ENCODE results near the gene ZBP1.

ZBP1 gene

DNA sequence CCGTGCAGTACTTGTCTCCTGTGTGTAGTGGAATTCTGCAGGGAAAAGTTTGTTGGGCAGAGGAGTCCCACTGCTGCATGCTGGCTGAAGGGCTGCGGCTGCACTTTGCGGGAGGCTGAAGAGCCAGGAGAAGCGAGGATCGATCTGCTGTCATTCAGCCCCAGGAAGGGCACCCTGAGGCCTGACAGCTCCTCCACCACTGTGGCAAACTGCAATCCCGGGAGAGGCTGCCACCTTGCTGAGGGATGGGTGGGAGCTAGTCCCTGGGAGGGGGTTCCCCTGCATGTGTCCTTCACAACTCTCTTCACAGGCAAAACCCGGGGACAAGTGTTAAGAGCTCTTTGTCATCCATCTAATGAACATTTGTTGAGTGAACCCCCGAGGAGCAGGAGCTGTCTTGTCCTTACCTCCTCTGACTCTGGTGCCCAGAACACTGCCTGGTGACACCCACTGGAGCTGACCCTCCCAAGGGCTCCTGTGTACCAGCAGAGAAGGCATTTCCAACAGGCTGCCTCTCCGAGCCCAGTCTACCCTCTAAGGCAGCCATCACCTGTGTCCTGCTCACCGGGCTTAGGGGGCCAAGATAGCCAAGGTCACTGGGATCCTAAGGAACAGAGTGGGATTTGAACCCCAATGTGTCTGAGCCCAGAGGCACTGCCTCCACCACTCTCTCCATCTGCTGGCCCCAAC, 41.6 kb downstream of the ZBP1 start:
- Histone ChIP-seq H3K27me3 (ENCODE audit: control insufficient read depth in 2 of 2, insufficient read depth in 2 of 2, low read length in 2 of 2) (peaks cover 0 to 3% of the 10 kb centered on the region in 2 donors), H3K36me3 (ENCODE audit: control insufficient read depth in 2 of 2, insufficient read depth in 2 of 2, low read length in 2 of 2) (no peaks in the 10 kb centered on the region), H3K9me3 (ENCODE audit: control insufficient read depth in 2 of 2, low read length in 2 of 2) (no peaks in the 10 kb centered on the region), H3K9ac (ENCODE audit: low read depth in 1 of 2, low read length in 2 of 2) (no peak overlapping the region), H3K27ac (ENCODE audit: low read depth in 2 of 2, low read length in 2 of 2) (no peak overlapping the region), H3K4me3 (ENCODE audit: low read length in 2 of 2) (no peak overlapping the region), H3K4me1 (ENCODE audit: control insufficient read depth in 2 of 2, insufficient read depth in 2 of 2, low read length in 2 of 2) (peaks cover 20 to 23% of the 10 kb centered on the region in 2 donors)

DNA sequence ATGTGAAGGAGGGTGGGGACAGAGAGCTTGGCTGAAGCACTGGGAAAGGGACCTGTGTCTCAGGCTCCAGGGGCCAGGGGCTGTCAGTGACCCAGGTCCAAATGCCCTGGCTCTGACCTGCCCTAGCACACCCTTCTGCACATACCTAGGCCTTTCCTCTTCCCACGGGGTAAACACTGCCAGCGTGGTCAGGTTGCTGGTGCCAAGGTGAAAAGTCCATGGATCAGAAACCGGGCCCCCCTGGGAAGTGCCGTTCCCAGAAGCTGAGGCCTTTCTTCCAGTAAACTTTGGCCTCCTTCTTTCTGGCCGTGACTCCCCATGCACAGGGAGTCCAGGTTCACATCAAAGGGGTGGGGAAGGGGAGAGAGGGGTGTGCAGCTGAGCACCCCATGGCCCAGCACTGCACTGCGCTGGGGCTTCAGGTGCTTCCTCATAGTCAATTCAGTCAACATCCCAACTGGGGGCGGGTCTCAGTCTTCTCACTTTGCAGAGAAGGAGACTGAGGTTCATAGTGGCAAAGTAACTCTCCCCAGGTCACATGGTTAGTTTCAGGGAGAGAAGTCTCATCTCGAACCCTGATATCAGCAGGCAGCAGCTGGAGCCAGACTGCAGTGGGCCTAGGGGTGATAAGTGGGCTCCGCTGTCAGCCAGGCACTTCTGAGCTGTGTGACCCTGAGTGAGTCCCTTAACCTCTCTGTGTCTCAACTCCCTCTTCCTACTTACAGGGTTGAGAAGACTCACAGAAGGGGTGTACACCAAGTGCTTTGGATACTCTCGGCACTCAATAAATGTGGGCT, 42.3 kb downstream of the ZBP1 start:
- H3K27me3 ChIP-seq (ENCODE audit: control insufficient read depth in 2 of 2, insufficient read depth in 2 of 2, low read length in 2 of 2) = peaks cover 0 to 3% of the 10 kb centered on the region in 2 donors
- H3K36me3 ChIP-seq (ENCODE audit: control insufficient read depth in 2 of 2, insufficient read depth in 2 of 2, low read length in 2 of 2) = no peaks in the 10 kb centered on the region
- no peak overlapping the region for H3K27ac ChIP-seq (ENCODE audit: low read depth in 2 of 2, low read length in 2 of 2)
- no peaks in the 10 kb centered on the region for H3K9me3 ChIP-seq (ENCODE audit: control insufficient read depth in 2 of 2, low read length in 2 of 2)
- H3K4me3 ChIP-seq (ENCODE audit: low read length in 2 of 2) = no peak overlapping the region
- no peak overlapping the region for H3K9ac ChIP-seq (ENCODE audit: low read depth in 1 of 2, low read length in 2 of 2)
- H3K4me1 ChIP-seq (ENCODE audit: control insufficient read depth in 2 of 2, insufficient read depth in 2 of 2, low read length in 2 of 2) = peaks cover 20 to 23% of the 10 kb centered on the region in 2 donors

DNA sequence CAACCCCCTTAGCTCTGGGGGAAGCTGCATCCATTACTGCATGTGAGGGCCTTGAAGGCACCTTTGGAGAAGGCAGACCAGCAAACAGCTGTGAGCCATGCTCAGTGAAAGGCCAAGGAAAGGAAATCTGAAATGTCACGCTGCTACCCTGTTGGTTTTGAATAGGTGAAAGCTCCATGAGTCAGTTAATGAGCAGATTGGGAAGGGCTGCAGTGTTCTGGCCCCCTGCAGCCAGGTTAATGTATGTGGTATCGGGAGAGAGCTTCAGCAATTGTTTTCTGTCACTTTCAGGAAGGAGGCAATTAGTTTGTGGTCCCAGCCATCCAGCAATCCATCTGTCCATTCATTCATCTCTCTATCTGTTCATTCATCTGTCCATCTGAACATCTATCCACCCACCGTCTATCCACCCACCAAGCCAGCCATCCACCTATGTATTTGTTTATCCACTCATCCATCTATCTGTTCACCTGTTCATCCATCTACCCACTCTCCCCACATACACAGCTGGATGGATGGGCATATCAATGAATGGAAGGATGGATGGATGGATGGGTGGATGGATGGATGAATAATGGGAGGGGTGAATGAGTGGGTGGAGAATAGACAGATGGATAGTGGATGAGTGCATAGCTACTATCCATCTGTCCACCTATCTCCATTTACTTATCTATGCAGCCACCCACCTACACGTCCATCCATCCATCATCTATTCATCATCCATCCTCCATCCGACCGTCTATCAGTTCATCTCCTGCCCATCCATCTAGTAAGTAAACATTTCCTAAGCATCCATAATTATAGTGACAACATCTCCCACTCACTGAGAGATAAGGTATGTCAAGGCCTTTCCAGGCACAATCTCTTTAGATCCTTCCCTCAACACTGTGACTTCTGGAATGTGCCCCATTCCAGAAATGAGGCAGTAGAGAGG, 43.3 kb downstream of the ZBP1 start:
- peaks cover 20 to 29% of the 10 kb centered on the region in 2 donors for H3K4me1 ChIP-seq (ENCODE audit: control insufficient read depth in 2 of 2, insufficient read depth in 2 of 2, low read length in 2 of 2)
- no peak overlapping the region for H3K4me3 ChIP-seq (ENCODE audit: low read length in 2 of 2)
- no peaks in the 10 kb centered on the region for H3K9me3 ChIP-seq (ENCODE audit: control insufficient read depth in 2 of 2, low read length in 2 of 2)
- H3K36me3 ChIP-seq (ENCODE audit: control insufficient read depth in 2 of 2, insufficient read depth in 2 of 2, low read length in 2 of 2) = no peaks in the 10 kb centered on the region
- H3K9ac ChIP-seq (ENCODE audit: low read depth in 1 of 2, low read length in 2 of 2) = no peak overlapping the region
- H3K27ac ChIP-seq (ENCODE audit: low read depth in 2 of 2, low read length in 2 of 2) = no peak overlapping the region
- peaks cover 0 to 3% of the 10 kb centered on the region in 2 donors for H3K27me3 ChIP-seq (ENCODE audit: control insufficient read depth in 2 of 2, insufficient read depth in 2 of 2, low read length in 2 of 2)

DNA sequence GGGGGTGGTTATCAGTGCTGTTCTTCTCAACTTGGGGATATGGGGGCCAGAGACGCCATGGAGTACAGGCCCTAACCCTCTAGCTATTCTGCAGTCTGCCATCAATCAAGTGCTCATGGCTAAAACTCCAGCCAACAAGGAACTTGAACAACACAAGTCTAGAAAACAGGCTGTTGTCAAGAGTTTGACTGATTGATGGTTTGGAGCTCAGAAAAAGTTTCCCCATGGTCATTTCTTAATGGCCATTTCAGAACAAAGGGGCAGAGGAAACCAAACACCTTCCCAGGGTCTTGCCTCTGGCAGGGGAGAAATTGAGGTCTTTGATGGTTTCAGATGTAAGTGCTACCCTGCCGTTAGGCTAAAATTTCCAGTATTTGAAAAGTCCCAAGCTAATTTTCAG, 44.2 kb downstream of the ZBP1 start:
- peaks cover 16 to 30% of the 10 kb centered on the region in 2 donors for H3K4me1 ChIP-seq (ENCODE audit: control insufficient read depth in 2 of 2, insufficient read depth in 2 of 2, low read length in 2 of 2)
- no peak overlapping the region for H3K27ac ChIP-seq (ENCODE audit: low read depth in 2 of 2, low read length in 2 of 2)
- no peaks in the 10 kb centered on the region for H3K9me3 ChIP-seq (ENCODE audit: control insufficient read depth in 2 of 2, low read length in 2 of 2)
- H3K9ac ChIP-seq (ENCODE audit: low read depth in 1 of 2, low read length in 2 of 2) = no peak overlapping the region
- H3K4me3 ChIP-seq (ENCODE audit: low read length in 2 of 2) = no peak overlapping the region
- no peaks in the 10 kb centered on the region for H3K36me3 ChIP-seq (ENCODE audit: control insufficient read depth in 2 of 2, insufficient read depth in 2 of 2, low read length in 2 of 2)
- no peaks in the 10 kb centered on the region for H3K27me3 ChIP-seq (ENCODE audit: control insufficient read depth in 2 of 2, insufficient read depth in 2 of 2, low read length in 2 of 2)

DNA sequence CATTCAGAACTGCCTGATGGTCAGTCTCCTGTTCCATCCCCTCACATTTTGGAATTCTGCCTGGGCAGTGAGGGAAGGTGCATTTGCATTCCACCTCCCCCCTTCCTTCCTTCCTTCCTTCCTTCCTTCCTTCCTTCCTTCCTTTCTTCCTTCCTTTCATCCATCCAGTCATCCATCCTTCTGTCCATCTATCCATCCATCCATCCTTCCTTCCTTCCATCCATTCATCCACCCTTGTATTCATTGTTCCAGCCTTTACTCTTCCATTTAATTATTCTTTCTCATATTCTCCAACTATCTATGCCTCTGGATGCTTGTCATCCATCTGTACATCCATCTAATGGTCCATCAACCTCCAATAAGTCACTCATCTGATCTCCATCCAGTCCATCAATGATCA, 45.3 kb downstream of the ZBP1 start:
- Histone ChIP-seq H3K27ac (ENCODE audit: low read depth in 2 of 2, low read length in 2 of 2) (no peak overlapping the region), H3K4me1 (ENCODE audit: control insufficient read depth in 2 of 2, insufficient read depth in 2 of 2, low read length in 2 of 2) (peaks cover 17 to 30% of the 10 kb centered on the region in 2 donors), H3K27me3 (ENCODE audit: control insufficient read depth in 2 of 2, insufficient read depth in 2 of 2, low read length in 2 of 2) (no peaks in the 10 kb centered on the region), H3K36me3 (ENCODE audit: control insufficient read depth in 2 of 2, insufficient read depth in 2 of 2, low read length in 2 of 2) (no peaks in the 10 kb centered on the region), H3K9me3 (ENCODE audit: control insufficient read depth in 2 of 2, low read length in 2 of 2) (no peaks in the 10 kb centered on the region), H3K4me3 (ENCODE audit: low read length in 2 of 2) (no peak overlapping the region), H3K9ac (ENCODE audit: low read depth in 1 of 2, low read length in 2 of 2) (no peak overlapping the region)

DNA sequence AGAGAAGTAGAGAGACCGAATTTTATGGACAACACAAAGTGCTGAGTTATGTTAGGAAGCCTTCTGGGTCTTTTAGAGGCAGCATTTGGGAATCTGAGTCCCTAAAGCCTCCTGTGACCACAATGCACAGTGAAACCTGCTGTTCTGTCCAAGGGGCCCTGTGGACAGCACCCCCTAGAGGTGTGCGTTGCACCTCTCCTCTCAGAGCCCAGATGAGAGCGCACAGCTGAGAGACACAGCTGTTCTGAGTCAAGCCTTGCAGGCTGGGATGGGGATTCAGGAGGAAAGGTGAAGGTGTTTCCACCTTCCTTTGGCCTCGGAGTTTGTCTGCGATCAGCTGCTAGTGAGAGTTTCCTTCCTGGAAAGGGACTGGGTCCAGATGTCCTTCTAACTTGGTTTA, 46.3 kb downstream of the ZBP1 start:
- H3K9ac ChIP-seq (ENCODE audit: low read depth in 1 of 2, low read length in 2 of 2) = no peak overlapping the region
- peaks cover 17 to 34% of the 10 kb centered on the region in 2 donors for H3K4me1 ChIP-seq (ENCODE audit: control insufficient read depth in 2 of 2, insufficient read depth in 2 of 2, low read length in 2 of 2)
- no peak overlapping the region for H3K4me3 ChIP-seq (ENCODE audit: low read length in 2 of 2)
- H3K9me3 ChIP-seq (ENCODE audit: control insufficient read depth in 2 of 2, low read length in 2 of 2) = no peaks in the 10 kb centered on the region
- no peaks in the 10 kb centered on the region for H3K27me3 ChIP-seq (ENCODE audit: control insufficient read depth in 2 of 2, insufficient read depth in 2 of 2, low read length in 2 of 2)
- H3K27ac ChIP-seq (ENCODE audit: low read depth in 2 of 2, low read length in 2 of 2) = no peak overlapping the region
- H3K36me3 ChIP-seq (ENCODE audit: control insufficient read depth in 2 of 2, insufficient read depth in 2 of 2, low read length in 2 of 2) = no peaks in the 10 kb centered on the region

DNA sequence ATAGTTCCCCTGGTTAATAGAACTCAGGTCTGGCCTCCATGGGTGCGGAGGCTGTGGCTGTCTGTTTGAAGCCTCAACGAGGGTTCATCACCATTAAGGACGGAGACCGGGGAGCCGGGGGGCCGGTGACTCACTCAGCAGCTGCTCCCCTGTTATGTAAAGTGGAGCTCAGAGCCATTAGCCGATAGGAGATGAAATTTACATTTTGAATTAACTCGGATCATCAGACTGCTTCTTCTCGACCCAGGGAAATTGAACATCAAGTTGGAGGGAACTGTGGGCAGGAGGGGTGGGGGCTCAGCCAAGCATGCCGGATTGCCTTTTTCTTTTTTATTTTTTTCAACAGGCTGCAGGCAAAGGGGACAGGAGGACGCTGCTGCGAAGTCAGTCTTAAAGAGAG, 47.0 kb downstream of the ZBP1 start:
- Histone ChIP-seq H3K36me3 (ENCODE audit: control insufficient read depth in 2 of 2, insufficient read depth in 2 of 2, low read length in 2 of 2) (no peaks in the 10 kb centered on the region), H3K9ac (ENCODE audit: low read depth in 1 of 2, low read length in 2 of 2) (no peak overlapping the region), H3K9me3 (ENCODE audit: control insufficient read depth in 2 of 2, low read length in 2 of 2) (no peaks in the 10 kb centered on the region), H3K27ac (ENCODE audit: low read depth in 2 of 2, low read length in 2 of 2) (no peak overlapping the region), H3K4me3 (ENCODE audit: low read length in 2 of 2) (no peak overlapping the region), H3K4me1 (ENCODE audit: control insufficient read depth in 2 of 2, insufficient read depth in 2 of 2, low read length in 2 of 2) (peaks cover 17 to 40% of the 10 kb centered on the region in 2 donors), H3K27me3 (ENCODE audit: control insufficient read depth in 2 of 2, insufficient read depth in 2 of 2, low read length in 2 of 2) (no peaks in the 10 kb centered on the region)

DNA sequence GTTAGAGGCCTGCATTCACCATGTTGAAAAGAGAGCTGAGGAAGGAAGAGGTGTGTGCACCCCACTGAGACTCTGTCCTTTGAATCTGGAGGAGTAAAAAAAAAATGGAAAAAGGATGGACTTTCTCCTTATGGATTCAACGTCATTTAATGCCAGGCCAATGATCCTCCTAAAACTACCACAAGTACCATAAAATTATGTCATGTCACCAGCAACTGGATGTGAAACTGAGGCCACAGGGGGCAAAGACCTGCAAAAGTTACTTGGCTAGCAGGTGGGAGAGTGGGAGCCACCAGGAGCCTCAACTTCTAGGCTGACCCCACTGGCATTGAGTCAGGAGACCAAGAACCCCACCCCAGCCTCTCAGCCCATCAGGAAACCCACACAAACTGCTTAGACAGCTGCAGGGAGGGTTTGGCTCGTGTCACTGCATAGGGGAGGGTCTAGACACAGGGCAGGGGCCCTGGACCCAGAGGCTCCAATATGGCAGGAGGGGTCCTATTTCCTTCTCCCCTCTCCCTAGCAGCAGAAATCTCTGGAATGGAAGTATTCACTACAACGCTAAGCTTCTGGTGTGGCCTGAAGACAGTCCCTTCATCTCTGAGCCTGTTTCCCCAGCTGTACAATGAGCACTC, 48.3 kb downstream of the ZBP1 start:
- Histone ChIP-seq H3K9ac (ENCODE audit: low read depth in 1 of 2, low read length in 2 of 2) (no peak overlapping the region), H3K4me3 (ENCODE audit: low read length in 2 of 2) (no peak overlapping the region), H3K4me1 (ENCODE audit: control insufficient read depth in 2 of 2, insufficient read depth in 2 of 2, low read length in 2 of 2) (peaks cover 29 to 50% of the 10 kb centered on the region in 2 donors), H3K27ac (ENCODE audit: low read depth in 2 of 2, low read length in 2 of 2) (peak overlapping the region; percentile 66 to 70), H3K36me3 (ENCODE audit: control insufficient read depth in 2 of 2, insufficient read depth in 2 of 2, low read length in 2 of 2) (no peaks in the 10 kb centered on the region), H3K9me3 (ENCODE audit: control insufficient read depth in 2 of 2, low read length in 2 of 2) (no peaks in the 10 kb centered on the region), H3K27me3 (ENCODE audit: control insufficient read depth in 2 of 2, insufficient read depth in 2 of 2, low read length in 2 of 2) (no peaks in the 10 kb centered on the region)

DNA sequence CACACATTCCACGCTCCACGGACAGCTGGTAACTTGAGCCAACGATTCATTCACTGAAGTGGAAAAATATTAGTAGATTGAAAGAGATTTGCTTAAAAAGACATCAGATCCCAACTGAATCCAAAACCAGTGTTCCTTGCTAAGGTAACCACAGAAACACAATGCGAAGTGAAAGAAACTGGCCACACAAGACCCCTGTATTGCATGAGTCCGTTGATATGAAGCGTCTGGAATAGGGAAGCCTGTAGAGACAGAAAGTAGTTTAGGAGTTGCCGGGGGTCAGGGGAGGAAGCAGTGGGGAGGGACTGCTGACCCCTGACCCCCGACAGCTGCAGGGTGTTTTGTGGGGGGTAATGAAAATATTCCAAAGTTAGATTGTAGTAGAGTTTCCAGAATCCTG, 49.3 kb downstream of the ZBP1 start:
- H3K36me3 ChIP-seq (ENCODE audit: control insufficient read depth in 2 of 2, insufficient read depth in 2 of 2, low read length in 2 of 2) = peaks cover 0 to 4% of the 10 kb centered on the region in 2 donors
- H3K9me3 ChIP-seq (ENCODE audit: control insufficient read depth in 2 of 2, low read length in 2 of 2) = no peaks in the 10 kb centered on the region
- peak overlapping the region; percentile 24 to 38 for H3K9ac ChIP-seq (ENCODE audit: low read depth in 1 of 2, low read length in 2 of 2)
- no peaks in the 10 kb centered on the region for H3K27me3 ChIP-seq (ENCODE audit: control insufficient read depth in 2 of 2, insufficient read depth in 2 of 2, low read length in 2 of 2)
- peak overlapping the region; percentile 64 to 65 for H3K27ac ChIP-seq (ENCODE audit: low read depth in 2 of 2, low read length in 2 of 2)
- H3K4me3 ChIP-seq (ENCODE audit: low read length in 2 of 2) = no peak overlapping the region
- H3K4me1 ChIP-seq (ENCODE audit: control insufficient read depth in 2 of 2, insufficient read depth in 2 of 2, low read length in 2 of 2) = peaks cover 29 to 57% of the 10 kb centered on the region in 2 donors
